GM10248 (cell line): ENCODE data around the gene PCMTD2.

ENCODE experiments used
- CTCF ChIA-PET: fragments of 300-600 bp; sonication (Branson Sonifier 250); formaldehyde crosslinking; extraction: SDS; loops from one replicate; lab custom pipeline; 2021; ENCODE audit warnings: antibody characterized with exemption; lab: Yijun Ruan, JAX
- POLR2A ChIA-PET: fragments of 350-650 bp; sonication (Branson Sonifier 250); formaldehyde crosslinking; extraction: SDS; loops from one replicate; lab custom pipeline; 2020; ENCODE audit warnings: antibody characterized with exemption; lab: Yijun Ruan, JAX
- DNase-seq: peaks from one replicate; pipeline ENCODE4 v3.0.0; 2012; ENCODE audit errors: extremely low spot score
- CTCF ChIP-seq: IDR thresholded peaks from 2 replicates; pipeline ENCODE4 v1.5.1; 2012; ENCODE audit warnings: mild to moderate bottlenecking, low read depth; ENCODE audit errors: extremely low read depth, missing control alignments, control extremely low read depth

The PCMTD2 gene

GRCh38 chr20:64217539-64218221 lies 37.9 kb upstream of the PCMTD2 start:
- CTCF ChIA-PET = no interaction called here

GRCh38 chr20:64219202-64219601 lies 36.3 kb upstream of the PCMTD2 start:
- ChIA-PET CTCF (no interaction called here), POLR2A (interaction anchor here (0.6 kb wide), 1 partner anchor 314 kb away, joined by 3 read pairs; no protein-coding TSS in a partner anchor)
- DNase-seq = no peak
- no peak for TF ChIP-seq CTCF

More at GRCh38 chr20:64217539-64218221, 37.9 kb upstream of the PCMTD2 start:
- POLR2A ChIA-PET = no interaction called here
- TF ChIP-seq CTCF = no peak
- DNase-seq = no peak

- DNase-seq = no peak
- ChIA-PET CTCF (interaction anchor here (1.2 kb wide), 1 partner anchor 66 kb away, joined by 3 read pairs; no protein-coding TSS in a partner anchor), POLR2A (interaction anchor here (0.6 kb wide), 1 partner anchor 314 kb away, joined by 3 read pairs; no protein-coding TSS in a partner anchor)
- no peak for TF ChIP-seq CTCF
These were observed 35.8 kb upstream of the PCMTD2 start for GRCh38 chr20:64219730-64220129.

GRCh38 chr20:64220420-64220819 lies 35.1 kb upstream of the PCMTD2 start:
- no peak for DNase-seq
- TF ChIP-seq CTCF = no peak
- CTCF ChIA-PET = interaction anchor here (1.2 kb wide), 1 partner anchor 65 kb away, joined by 3 read pairs; no protein-coding TSS in a partner anchor
- POLR2A ChIA-PET = no interaction called here

GRCh38 chr20:64220891-64221527 lies 34.5 kb upstream of the PCMTD2 start:
- TF ChIP-seq CTCF = no peak
- ChIA-PET POLR2A (no interaction called here), CTCF (no interaction called here)
- no peak for DNase-seq

GRCh38 chr20:64222291-64222735 lies 33.2 kb upstream of the PCMTD2 start:
- ChIA-PET CTCF (interaction anchor here (1.1 to 1.3 kb wide), 2 partner anchors 9 to 15 kb away, joined by 3 to 4 read pairs; no protein-coding TSS in a partner anchor), POLR2A (no interaction called here)
- DNase-seq = no peak
- TF ChIP-seq CTCF = no peak
